Head of caudate nucleus (tissue), 42 donors: ENCODE data around the gene FBXL20.
"Not testable (repeated sequence)": the region's sequence is repeated elsewhere in the genome, so short reads cannot be mapped to it uniquely, and the experiment has no call there.

Source experiments
- DNase-seq, 42 donors: peaks; one replicate each; pipeline versions ENCODE4 v3.0.0 to v3.0.0-alpha.2; 2020 to 2021; ENCODE audit warnings: mixed read lengths in 7 of 42
- intact Hi-C: fragments of 100-400 bp; cut with DNase I; formaldehyde crosslinking; loops from one replicate; pipeline ENCODE4 v1.15.0; 2022

Gene FBXL20

DNA sequence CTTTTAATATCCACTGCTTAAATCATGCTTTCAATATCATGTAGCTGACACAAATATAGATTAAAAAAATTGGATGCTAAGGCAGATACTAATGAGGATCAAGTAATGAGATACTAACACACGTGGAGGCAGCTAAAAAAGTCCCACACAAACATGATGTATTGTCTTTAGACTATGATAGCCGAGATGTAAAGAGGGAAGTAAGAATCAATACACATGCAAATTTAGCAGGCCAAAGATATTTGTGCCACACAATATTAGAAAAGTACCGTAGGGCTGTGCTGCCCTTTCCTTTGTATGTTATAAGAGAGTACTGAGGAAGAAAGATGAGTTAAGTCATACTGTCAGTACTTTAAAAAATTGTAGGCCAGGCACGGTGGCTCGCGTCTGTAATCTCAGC lies 124.3 kb downstream of the FBXL20 start:
- intact Hi-C loops = no loop called here
- no peak for DNase-seq

DNA sequence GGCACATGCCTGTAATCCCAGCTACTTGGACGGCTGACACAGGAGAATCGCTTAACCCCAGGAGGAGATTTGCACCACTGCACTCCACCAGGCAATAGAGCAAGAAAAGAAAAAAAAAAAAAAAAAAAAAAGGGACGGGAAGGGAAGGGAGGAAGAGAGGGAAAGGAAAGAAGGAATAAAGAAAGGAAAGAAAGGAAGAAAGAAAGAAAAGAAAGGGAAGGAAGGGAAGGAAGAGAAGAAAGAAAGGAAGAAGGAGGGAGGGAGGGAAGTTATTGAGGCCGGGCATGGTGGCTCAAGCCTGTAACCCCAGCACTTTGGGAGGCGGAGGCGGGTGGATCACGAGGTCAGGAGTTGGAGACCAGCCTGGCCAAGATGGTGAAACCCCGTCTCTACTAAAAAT lies 125.3 kb downstream of the FBXL20 start:
- intact Hi-C loops = no loop called here
- DNase-seq = no peak

DNA sequence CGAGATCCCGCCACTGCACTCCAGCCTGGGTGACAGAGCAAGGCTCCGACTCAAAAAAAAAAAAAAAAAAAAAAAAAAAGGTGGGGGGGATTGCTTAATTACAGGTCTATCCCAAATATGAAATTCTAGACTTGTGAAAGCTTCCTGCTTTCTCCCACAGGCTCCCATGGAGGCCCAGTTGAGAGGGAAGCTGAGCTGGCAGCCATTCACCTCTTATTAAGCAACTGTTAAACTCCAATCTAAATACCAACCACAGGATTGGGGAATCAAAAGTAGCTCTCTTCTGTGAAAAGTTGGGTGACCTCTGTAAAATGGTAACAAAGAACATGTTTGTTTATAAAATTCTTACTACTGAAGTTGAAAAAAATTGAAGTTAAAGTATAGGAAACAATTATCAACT lies 129.9 kb downstream of the FBXL20 start:
- intact Hi-C loops = no loop called here
- no peak for DNase-seq

DNA sequence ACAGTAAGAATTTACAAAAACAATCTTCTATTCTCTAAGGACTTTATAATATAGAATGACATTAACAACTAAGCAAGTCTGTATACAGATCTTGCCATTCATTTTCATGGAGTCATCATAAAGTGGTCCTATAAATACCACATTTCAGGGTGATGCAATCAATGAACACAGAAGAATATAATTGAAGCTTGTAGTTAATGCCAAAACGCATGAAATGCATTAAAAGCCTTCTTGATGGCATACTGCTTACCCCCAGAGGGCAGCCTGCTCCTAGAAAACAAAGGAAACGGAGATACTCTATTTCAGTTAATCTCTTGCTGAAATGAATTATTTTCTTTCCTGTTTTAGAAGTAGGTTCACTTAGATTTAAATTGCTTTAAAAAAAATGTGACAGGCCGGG lies 130.5 kb downstream of the FBXL20 start:
- DNase-seq = peak in 10 of 42 donors; percentile 5 to 30 (median 16)
- intact Hi-C loops = no loop called here

DNA sequence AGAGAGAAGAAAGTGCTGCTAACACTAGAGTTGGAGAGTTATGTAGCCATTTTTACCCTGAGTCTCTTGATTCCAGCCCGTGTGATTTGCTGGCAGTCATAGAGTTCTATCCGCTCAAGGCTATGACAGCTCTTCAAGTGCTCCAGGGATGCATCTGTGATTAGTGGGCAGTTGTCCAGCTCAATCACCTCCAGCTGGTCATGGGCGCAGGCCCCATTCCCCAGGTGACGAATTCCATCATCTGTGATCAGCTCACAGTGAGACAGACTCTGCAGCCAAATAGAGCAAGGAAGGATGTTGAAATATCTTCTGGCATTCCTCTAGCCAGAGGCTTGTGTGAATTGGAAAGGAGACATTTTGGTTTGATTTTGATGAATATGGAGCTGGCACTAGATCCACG lies 137.3 kb downstream of the FBXL20 start:
- no peak for DNase-seq
- intact Hi-C loops = no loop called here

DNA sequence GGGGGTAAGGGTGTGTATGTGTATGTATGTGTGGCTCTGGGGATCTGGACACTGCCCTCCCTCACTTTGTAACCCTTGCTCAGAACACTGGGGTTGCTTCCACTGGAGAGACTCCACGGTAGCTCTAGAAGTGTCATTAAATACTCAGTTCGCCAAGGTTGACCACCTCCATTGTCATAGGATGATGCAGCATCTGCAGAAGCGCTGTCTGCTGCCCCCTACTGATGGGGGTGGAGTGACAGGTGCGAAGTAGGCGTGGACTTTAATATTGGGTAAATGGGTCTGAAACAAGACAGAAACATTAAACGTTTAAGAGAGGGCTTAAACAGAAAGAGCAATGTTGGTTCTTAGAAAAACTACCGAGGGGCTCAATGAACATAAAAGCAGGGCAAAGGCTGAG lies 140.1 kb downstream of the FBXL20 start:
- DNase-seq = no peak
- intact Hi-C loops = no loop called here

DNA sequence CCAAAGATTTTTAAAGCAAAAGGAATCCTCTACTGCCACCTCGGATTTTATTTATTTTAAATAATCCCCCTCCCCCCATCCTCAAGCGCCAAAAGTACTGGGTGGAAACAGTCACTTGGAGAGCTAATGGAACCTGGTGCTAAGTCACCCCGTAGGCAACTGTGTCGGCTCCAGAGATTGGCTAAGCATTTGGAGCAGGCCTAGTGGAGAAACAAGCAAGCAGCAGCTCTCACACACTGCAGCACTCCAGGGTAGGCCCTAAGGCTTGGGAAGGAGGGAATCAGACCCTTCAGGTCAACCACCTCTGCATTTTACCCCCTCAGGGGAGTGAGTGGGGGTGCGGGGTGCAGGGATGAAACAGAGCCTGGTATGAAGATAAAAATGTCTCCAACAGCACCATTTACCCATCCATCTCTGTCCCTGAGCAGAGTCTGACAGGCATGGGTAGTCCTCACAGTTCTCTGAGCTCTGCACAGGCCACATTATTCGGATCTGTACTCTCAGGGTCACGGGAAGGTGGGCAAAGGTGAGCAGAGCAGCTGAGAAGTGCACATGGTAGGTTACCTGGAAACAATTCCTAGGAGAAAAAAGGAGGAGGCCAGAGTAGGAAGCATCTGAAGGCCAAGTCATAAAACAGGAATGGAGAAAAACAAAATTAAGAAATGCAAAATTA lies 148.5 kb downstream of the FBXL20 start:
- peak in 1 of 42 donors; percentile 18 for DNase-seq
- intact Hi-C loops = no loop called here

DNA sequence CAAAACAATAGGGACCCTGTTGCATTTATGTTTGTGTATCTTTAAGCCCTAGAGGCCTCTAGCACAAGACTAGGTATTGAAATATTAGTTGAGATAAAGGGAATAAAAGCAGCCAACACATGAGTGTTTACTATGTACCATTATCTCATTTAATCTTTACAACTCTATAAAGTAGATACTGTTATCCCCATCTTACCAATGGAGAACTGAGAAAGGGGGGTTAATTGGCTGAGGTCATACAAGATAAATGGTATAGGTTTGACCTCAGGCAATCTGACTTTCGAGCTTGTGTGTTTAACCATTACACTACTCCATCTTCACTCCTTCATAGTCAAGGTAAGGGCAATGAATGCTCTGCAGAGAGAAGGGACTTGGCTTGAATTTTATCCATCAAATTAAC lies 149.4 kb downstream of the FBXL20 start:
- DNase-seq = no peak
- intact Hi-C loops = no loop called here

DNA sequence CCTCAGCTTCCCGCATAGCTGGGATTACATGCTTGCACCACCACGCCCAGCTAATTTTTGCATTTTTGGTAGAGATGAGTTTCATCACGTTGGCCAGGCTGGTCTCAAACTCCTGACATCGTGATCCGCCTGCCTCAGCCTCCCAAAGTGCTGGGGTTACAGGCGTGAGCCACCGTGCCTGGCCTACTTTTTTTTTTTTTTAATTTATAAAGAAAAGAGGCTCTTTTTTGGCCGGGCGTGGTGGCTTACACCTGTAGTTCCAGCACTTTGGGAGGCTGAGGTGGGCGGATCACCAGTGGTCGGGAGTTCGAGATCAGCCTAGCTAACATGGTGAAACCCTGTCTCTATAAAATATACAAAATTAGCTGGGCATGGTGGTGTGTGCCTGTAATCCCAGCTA lies 151.3 kb downstream of the FBXL20 start:
- intact Hi-C loops = not testable (repeated sequence)

DNA sequence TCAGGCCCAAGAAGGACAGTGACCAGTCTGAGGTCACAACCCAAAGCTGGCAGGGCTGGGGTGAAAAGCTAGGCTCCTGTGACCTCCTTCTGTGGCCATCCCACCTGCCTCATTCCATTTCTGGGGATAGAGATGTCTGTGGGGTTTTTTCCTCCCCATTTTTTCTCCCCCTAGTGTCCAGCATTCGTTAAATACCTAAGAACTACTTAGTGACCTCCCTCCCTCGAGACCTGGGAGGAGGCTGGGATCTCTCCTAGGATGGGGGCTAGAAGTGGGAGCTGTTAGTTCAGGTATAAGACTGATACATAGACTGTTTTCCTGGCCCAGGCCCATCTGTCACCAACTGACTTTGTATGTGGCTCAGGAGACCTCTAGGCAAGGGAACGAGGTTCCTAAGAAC lies 155.2 kb downstream of the FBXL20 start:
- intact Hi-C loops = loop anchor here (10.0 kb wide), 1 partner anchor 261 kb away; no protein-coding TSS in a partner anchor
- peak in 2 of 42 donors; percentile 20 to 29 for DNase-seq

More for the DNA sequence above, 151.3 kb downstream of the FBXL20 start:
- peak in 2 of 42 donors; percentile 7 to 19 for DNase-seq

DNA sequence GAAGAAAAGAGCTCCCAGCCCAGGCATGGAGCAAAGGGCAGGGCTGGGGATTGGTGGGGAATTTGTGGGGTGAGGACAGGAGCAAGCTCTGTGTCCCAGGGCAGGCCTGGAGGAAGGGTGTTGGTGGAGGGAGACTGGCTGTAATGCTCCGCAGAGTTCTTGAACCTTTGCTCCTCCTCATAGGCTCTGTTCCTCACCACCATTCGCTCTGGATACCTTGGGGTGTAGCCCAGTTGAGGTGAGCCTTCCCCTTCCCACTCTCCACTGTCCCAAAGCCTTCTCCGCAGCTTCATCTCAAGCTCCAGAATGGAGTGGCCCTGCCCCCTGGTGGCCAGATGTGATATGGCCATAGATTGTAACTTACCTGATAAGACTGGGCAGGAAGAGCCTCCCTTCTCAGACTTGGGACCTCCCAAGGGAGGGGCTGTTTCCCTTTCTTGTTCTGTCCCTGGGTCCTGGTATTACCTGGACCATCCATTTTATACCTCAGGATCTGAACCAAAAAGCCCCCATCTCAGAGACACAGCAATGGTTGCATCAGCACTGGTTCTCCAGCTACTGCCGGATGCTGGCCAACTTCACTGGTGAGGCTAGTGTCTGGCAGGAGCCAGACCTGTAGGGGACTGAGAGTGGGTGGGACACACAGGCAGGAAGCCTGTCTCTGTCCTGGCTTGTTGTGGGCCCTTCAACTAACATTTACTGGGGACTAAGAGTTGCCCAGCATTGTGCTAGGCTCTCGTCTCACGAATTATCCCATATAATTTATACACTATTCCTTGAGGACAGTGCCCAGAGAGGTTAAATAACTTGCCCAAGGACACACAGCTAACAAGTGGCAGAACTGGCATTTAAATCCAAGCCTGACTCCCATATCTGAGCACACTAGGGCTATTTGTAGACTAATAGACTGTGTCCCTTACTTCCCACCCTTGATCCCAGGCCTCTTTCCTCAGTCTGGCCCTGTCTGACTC lies 156.5 kb downstream of the FBXL20 start:
- intact Hi-C loops = loop anchor here (10.0 kb wide), 1 partner anchor 260 kb away; no protein-coding TSS in a partner anchor
- peak; percentile 62 to 96 (median 90) for DNase-seq

DNA sequence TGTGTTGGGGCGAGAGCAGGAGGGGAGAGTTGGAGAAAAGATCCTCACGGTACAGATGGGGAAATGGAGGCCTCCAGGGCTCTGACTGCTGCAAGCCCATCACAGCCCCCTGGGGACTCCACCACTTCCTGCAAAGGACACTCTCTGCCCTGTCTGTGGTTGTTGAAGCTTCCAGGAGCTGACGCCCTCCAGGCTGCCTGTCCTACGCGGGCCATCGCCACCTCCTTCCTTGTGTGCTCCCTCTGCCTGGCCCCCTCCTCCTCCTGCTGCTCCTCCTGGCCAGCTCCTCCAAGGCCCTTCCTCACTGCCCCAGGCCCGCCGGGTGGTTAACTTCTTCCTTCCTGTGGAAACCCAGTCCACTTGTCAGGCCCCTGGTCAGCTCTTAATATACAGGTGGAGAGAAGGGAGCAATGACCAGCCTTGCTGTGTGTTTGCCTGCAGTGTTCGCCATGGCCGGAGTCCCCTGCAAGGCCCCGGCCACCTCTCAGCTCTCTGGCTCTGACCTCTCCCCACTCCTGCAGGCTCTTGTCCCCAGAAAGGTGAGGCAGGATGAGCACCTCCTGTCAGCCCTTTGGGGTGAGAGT lies 157.3 kb downstream of the FBXL20 start:
- intact Hi-C loops = loop anchor here (10.0 kb wide), 1 partner anchor 259 kb away; no protein-coding TSS in a partner anchor
- DNase-seq = peak in 1 of 42 donors; percentile 24

DNA sequence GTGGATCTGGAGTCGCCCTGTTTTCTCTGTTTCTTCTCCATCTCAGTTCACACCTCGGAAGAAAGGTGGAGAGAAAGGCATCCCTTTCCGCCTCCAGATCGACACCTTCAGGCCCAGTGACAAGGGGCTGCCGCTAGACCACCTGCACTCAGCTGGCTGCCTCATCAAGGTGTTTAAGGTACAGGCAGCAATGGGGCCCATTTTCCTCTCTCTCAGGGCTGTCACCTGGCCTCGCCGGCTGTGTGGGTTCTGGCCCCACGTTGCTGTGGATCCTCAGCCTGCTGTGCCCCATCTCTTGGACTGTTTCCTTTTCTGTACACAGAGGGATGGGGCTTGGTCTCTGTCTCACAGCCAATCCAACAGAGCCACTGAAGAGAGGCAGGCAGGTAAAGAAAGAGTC lies 158.3 kb downstream of the FBXL20 start:
- DNase-seq = peak in 1 of 42 donors; percentile 18
- intact Hi-C loops = loop anchor here (10.0 kb wide), 1 partner anchor 258 kb away; no protein-coding TSS in a partner anchor

DNA sequence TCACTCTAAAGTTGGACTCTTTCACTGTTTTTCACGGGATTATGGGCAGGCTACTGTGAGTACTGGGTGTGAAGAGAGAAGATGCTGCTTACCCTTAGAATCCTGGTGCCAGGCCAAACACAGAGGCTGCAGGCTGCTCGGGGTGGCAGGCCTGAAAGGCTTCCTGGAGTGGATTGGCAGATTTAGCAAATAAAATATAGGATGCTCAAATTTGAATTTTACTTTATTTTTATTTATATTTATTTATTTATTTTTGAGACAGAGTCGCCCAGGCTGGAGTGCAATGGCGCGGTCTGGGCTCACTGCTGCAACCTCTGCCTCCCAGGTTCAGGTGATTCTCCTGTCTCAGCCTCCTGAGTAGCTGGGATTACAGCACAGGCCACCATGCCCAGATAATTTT lies 160.8 kb downstream of the FBXL20 start:
- intact Hi-C loops = loop anchor here (10.0 kb wide), 1 partner anchor 256 kb away; no protein-coding TSS in a partner anchor

DNA sequence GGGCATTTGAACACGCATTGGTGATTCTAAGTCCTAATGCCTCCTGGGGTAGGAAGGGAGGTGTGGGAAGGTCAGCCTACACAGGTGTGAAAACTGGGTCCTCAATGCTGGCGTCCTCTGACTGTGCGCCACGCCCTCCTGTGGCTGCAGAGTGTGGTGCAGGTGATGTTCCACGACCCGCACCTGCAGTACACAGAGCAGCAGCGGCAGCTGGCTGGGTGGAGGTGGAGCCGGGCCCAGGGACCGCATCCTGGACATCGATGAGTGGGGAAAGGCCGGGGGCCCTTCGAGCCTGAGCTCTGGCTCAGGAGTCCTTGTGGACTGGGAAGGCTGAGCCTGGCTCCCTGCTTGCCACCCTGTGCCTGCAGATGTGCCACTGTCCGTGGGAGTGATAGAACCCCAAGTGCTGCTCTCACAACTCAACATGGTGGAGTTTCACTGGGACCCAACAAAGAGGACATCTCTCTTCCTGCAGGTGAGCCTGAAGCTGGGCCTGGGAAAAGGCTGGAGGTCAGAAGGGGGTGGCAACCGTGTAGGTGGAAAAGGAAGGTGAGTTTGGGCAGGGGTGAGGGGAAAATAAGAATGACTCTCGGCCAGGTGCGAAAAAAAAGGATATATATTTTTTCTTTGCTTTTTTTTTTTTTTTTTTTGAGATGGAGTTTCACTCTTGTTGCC lies 161.6 kb downstream of the FBXL20 start:
- DNase-seq = peak in 35 of 42 donors; percentile 28 to 76 (median 58)
- intact Hi-C loops = loop anchor here (10.0 kb wide), 1 partner anchor 255 kb away; no protein-coding TSS in a partner anchor

More for the DNA sequence above, 160.8 kb downstream of the FBXL20 start:
- peak in 2 of 42 donors; percentile 14 to 25 for DNase-seq

DNA sequence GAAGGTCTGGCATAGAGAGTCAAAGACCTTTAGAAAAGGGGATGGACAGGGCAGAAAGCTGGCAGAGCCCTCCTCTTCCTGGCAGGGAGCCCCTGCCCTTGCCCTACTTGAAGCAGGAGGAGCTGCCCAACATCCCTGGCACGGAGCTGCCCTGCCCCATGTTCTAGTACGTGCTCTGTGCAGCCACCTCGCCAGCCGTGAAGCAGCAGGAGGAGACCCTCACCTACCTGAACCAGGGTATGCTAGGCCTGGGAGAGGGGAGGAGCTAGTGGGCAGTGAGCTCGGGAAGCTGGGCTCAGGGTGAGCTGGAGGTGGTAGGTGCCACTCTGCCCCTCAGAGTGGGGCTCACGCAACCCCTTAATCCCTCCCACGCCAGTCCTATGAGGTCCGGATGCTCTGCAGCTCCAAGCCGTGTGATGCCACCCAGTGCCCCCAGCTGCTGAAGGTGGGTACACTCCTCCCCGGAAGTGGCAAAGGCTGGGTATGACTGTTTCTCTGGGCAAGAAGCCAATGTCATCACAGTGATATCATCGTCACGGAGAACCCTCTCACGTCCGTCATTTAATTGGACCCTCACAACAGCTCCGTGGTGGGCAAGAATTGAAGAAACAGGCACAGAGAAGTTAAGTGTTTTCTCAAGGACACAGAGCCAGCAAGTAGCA lies 163.0 kb downstream of the FBXL20 start:
- intact Hi-C loops = no loop called here

DNA sequence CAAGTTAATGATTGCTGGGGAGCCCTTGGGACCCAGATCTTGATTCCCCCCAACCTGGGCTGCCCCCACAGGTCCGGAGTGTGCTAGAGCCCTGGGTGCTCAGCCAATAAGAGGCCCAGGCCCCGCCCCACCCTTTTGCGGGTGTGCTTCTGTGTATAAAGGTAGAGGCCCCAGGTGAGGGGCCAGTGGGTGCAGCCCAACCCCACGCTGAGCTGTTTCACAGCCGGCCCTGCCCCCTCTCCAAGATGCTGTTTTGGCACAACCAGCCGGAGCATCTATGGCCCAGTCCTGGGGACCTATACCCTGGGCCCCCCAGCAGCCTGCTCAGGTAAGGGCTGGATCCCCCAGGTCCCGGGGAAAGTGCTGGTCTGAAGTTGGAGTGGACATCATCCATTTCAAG lies 163.8 kb downstream of the FBXL20 start:
- intact Hi-C loops = no loop called here
- DNase-seq = no peak

More for the DNA sequence above, 163.0 kb downstream of the FBXL20 start:
- DNase-seq = no peak

DNA sequence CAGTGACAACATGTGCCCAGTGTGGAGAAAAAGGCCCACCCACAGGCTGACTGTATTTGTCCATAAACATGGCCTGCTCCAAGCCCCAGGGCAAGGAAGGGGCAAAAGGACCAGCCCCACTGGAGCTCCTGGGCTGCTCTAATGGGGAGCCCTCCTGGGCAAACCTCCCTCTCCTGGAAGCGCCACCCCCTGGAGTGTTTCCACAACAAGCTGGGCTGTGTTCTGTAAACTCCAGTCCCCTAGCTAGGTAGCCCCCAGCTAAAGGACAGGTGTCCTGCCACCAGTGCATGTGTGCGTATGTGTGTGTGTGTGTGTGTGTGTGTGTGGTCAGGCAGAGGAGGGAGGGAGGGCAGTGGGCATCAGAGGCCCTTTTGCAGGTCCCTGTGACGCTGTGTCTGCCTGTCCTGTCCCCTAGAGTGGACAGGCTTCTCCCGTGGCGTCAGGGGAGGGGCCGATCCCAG lies 164.4 kb downstream of the FBXL20 start:
- no peak for DNase-seq

More for the DNA sequence above, 164.4 kb downstream of the FBXL20 start:
- intact Hi-C loops = no loop called here
